ENCODE measurements around the gene PDZD7.
"Not testable (repeated sequence)": the region's sequence is repeated elsewhere in the genome, so short reads cannot be mapped to it uniquely, and the experiment has no call there.

Gene PDZD7

GRCh38 chr10:101040851-101041250 is 9.9 kb upstream of the PDZD7 start:
- no peak for DNase-seq (ENCODE audit: low spot score)

- peak; percentile 84 for DNase-seq (ENCODE audit: low spot score)
Measured at GRCh38 chr10:101040061-101040460, 9.1 kb upstream of the PDZD7 start.

DNA sequence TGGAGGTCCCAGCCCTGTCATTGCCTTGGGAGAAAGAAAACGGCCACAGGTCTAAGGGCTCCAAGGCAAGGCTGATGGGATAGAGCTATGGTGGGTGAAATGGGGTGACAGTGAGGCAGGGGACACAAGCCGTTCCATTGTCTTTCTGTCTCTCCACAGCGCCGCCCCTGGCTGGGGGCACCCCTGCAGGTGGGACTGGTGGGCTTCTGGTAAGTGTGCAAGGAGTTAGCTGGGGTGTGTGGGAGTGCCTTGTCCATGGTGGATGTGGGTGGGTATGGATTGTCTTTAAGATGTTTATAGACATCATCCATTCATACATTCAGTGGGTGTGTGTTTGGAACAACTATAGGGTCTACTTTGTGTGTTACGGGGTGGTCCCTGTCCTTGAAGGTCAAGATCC is 7.6 kb upstream of the PDZD7 start:
- DNase-seq (ENCODE audit: low spot score), result no peak

DNA sequence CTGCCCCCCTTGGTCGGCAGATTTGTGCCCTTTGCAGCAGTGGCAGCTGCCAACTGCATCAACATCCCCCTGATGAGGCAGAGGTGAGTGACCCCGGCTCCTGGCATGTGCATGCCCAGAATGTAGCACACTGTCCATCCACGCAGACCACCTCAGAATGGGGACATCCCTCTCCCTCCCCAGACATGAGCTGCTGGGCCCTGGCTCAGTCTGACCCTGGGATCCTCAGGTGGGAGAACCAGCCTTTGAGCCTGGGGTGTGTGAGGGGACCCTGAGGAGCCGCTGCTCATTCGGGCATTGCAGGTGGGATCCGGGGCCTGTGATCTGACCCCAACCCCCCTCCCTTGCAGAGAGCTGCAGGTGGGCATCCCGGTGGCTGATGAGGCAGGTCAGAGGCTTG is 5.8 kb upstream of the PDZD7 start:
- DNase-seq (ENCODE audit: low spot score), result no peak

GRCh38 chr10:101035916-101036702 is 5.2 kb upstream of the PDZD7 start:
- no peak for DNase-seq (ENCODE audit: low spot score)

GRCh38 chr10:101035314-101035713 is 4.4 kb upstream of the PDZD7 start:
- DNase-seq (ENCODE audit: low spot score), result no peak

GRCh38 chr10:101034404-101034803 is 3.5 kb upstream of the PDZD7 start:
- DNase-seq (ENCODE audit: low spot score), result not testable (repeated sequence)

GRCh38 chr10:101033276-101033675 is 2.3 kb upstream of the PDZD7 start:
- no peak for DNase-seq (ENCODE audit: low spot score)

DNA sequence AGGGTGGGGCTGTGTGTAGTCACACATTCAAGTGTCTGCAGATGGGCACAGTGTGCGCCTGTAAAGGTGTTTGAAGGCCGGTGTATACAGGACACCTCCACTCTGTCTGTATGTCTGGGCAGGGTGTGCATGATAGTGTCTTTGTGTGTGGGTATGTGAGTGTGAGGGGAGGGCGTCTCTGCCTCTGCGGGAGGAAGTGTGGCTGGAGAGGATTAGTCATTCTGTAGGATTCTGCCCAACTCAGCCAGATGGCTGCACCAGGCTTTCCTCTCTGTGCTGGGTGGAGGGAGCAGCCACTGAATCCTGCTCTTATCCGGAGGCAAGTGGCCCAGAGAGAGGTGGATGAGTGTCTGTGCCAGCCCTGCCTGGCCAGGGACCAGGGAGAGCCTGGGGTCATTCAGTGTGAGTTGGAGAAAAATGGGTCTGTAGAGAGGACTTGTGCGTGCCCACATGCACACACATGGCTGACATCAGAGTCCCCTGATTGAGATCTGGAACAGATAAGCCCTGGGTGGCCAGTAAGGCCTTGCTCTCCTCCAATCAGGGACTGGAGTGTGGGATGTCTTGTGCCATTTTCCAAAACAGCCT is 1.8 kb upstream of the PDZD7 start:
- peak; percentile 86 for DNase-seq (ENCODE audit: low spot score)

DNA sequence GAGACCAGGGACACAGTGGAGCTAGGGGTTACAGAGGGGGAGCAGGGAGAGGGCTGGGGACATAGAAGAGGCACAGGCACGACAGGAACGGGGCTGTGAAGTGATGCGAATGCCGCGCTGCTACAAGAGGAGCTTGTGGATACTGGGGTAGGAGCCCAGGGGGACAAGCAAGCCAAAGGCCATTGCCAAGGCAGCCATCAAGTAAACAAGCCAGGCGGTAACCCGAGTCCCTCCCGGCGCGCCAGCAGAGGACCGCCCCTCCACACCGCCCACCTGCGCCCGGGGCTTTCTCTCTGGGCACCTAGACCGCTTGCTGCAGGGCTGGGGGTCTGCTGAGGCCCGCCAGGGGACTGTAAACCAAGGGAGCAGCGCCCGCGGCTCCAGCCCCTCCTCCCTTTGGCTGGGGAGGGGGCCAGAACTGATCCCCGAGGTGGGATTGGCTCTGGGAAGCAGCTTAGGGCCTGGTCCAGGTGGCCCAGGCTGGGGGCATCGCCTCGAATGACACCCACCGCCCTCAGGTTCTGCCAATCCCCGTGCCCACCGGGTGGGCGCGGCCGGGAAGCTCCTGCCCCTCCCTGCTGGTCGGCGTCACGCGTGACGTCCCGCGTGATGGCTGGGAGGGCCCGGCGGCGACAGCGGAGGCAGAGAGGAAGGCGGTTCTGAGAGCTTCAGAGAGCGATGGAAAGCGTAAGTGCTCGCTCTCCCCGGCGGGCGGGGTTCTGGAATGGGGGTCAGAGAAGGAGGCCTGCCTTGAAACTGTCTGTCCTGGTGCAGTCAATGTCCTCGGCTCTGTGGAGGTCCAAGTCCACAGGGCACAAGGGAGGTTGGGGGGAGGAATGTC is 1.1 kb upstream of the PDZD7 start:
- DNase-seq (ENCODE audit: low spot score), result peak; percentile 53

DNA sequence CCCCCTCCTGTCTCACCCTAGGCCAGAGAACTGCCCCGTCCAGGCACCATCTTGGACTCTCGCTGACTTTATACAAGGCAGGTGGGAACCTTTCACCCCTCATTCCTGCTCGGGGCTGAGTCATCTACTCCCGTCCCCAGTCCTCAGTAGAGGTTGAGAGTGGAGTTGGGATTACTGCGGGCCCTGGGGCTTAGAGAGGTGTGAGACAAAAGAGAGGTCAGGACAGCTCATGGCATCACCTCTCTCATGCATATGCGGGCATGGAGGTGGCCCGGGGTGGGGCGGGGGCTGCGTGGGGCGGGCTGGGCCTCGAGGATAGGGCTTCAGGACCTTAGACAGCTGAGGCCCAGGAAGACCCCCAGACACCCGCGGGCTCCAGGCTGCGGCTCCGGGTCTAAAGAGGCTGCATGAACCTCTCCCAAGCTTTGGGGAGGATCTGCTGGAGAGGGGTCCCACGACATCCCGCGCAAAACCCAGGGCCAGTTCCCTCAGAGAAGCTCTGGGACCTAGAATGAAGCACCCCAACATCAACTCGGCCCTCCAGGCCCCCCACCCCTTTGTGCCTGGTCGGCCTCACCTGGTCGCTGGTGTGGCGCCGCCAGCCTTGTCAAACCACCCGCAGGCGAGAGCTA is 317 bp downstream of the PDZD7 start:
- DNase-seq (ENCODE audit: low spot score), result no peak

GRCh38 chr10:101029520-101030295 is 1.2 kb downstream of the PDZD7 start:
- DNase-seq (ENCODE audit: low spot score), result no peak

GRCh38 chr10:101028446-101029337 is 2.2 kb downstream of the PDZD7 start:
- no peak for DNase-seq (ENCODE audit: low spot score)

DNA sequence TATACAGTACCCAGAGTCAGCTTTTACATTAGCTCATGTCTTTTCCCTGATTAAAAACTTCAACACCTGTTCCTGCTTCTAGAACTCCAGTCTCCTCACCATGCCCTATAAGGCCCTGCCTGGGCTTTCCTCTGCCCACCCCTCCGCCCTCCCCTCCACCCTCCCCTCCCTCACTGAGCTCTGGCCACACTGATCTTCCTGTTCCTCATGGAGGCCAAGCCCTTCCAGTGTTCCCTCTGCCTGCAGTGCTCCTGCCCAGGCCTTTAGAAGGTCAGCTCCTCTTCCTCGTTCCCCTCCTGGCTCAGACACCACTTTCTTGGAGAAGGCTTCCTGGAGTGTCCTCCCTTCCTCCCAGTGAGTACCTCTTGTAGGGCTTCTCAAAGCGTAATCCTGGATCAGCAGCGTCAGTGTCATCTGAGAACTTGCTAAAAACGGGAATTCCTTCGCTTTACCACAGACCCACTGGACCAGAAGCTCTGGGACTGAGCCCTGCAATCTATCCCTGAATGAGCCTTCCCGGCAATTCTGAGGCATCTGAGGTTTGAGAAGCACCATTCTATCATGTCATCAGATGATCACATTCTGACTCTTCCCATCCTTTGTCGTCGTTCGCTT is 3.7 kb downstream of the PDZD7 start:
- no peak for DNase-seq (ENCODE audit: low spot score)

- no peak for DNase-seq (ENCODE audit: low spot score)
Measured at GRCh38 chr10:101022967-101023705, 7.8 kb downstream of the PDZD7 start.

DNA sequence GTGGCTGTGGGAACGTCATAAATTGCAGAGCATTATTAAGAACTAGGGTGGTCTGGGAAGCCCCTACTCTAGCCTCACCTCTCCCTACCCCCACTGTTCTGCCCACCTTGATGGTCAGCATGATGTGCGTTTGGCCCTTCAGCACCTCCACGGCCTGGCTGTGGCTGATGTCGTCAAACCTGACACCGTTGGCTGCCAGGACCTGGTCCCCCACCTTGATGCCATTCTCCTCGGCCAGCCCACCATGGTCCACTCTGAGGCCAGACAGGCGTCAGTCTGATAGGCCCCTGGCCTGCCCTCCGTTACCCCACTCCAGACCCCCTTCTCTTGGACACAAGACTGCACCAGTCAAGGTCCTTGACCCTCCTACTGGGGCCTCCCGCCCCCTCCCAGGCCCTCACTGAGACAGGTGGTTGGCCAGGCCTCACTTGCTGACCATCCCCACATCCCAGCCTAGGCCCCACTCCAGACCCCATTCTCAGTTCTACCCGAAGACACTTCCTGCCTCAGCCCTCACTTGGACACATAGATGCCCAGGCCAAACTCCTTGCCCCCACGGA is 9.2 kb downstream of the PDZD7 start:
- no peak for DNase-seq (ENCODE audit: low spot score)

DNA sequence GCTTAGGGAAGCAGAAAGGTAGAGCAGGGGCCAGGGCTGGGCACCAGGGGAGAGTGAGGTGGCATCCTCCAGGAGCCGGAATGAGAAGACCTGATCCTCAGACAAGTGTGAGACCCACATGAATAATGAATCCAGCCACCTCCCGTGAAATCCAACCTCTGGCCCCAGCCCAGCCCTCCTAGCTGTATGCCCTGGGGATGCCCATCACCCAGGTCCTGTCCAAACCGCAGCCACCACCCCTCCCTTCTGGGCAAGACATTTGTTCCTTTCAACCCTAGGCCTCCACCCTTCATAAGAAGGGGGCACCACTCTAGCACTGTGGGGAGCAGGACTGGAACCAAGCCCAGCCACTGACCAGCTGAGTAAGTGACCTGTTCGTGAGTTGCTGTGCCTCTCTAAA is 9.7 kb downstream of the PDZD7 start:
- DNase-seq (ENCODE audit: low spot score), result no peak

DNA sequence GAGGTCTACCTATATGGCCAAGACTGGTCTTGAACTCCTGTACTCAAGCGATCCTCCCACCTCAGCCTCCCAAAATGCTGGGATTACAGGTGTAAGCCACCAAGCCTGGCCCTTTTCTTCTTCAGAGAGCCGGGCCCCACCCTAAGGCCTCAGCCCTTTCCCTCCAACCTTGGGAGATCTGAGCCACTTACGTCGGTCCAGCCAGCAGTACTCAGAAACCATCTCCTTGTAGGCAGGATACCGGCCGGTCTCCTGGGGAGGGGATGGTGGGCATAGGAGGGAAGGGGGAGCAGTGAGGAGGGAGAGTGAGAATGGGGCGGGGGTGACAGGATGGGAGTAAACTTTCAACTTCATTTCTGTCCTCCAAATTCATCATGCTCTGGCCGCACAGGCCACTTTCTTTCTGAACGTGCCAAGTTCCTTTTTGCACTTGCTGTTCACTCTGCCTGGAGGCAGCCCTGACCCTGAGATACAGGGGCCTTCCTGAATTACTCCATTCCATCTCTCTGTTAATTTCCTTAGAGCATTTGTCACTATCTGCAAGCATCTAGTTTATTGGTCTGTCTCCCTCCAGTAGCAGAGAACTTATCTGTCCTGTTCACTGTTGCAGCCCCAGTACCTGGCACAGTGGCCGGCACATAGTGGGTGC is 10.4 kb downstream of the PDZD7 start:
- no peak for DNase-seq (ENCODE audit: low spot score)

DNA sequence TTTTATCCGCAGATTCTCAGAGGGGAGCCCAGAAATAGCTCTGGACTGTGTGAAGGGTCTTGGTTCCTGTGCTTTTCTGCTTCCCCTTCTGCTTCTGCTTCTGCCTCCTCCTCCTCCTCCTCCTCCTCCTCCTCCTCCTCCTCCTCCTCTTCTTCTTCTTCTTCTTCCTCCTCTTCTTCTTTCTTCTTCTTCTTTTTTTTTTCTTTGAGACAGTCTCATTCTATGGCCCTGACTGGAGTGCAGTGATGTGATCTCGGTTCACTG is 11.6 kb downstream of the PDZD7 start:
- no peak for DNase-seq (ENCODE audit: low spot score)

Data from pons (tissue), 1 donor.